Cortex of kidney (tissue), 1 donor: ENCODE results near the gene CCT3.
"Not testable (repeated sequence)": the region's sequence is repeated elsewhere in the genome, so short reads cannot be mapped to it uniquely, and the experiment has no call there.

Experiments used
- DNase-seq: peaks from one replicate; lab custom pipeline; 2025; lab: John Stamatoyannopoulos, UW

CCT3 gene

DNA sequence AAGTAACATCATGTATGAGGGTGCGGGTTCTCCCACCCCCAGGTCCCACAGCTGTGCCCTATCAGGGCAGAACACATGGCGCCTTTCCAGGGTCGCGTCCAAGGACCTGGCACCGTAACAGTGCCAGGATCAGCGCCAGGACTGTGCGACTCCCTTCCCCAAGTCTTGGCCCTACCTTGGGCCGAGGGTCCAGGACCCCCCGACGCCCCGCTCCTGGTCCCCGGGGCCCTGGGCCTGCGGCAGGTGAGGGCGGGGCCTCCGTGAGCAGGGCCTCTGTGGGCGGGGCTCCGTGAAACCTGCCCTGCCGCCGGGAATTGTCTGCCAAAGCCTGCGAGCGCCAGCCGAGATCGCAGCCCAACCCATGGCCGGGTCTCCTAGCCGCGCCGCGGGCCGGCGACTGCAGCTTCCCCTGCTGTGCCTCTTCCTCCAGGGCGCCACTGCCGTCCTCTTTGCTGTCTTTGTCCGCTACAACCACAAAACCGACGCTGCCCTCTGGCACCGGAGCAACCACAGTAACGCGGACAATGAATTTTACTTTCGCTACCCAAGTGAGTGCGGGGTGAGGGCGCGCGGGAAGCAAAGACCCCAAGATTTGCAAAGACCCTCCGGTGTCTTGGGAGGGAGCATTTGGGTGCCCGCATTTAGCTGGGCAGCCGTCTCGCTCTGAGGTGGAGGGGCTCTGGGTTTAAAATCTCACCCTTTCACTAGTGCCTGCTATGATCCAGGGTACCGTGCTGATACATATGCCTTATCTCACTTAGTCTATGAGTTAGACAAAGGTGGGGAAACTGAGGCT, 31.0 kb upstream of the CCT3 start, which contains the start of gene RHBG:
RHBG (plus strand) TSS at position 323 of the 796 bp plus-strand sequence; CDS start at position 362, 39 bp downstream.
- DNase-seq, result no peak

DNA sequence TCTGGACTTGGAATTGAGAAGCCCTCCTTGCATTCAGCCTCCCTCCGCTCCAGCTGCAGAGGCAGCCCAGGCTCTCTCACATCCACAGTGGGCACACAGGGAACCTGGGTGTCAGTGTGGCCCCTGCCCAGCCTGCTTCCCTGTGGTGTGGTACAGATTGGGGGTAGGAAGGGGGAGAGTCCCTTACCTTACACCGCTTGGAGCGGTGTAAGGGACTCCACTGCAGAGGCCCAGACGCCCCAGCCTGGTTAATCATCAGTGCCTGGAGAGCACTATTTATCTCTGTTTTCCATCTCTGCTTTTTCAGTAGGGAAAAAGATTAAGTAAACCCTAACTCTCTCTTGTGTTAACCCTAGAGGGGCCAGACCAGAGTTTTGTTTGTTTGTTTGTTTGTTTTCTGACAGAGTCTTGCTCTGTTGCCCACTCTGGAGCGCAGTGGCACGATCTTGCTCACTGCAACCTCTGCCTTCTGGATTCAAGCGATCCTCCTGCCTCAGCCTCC, 30.1 kb upstream of the CCT3 start:
- DNase-seq, result no peak

DNA sequence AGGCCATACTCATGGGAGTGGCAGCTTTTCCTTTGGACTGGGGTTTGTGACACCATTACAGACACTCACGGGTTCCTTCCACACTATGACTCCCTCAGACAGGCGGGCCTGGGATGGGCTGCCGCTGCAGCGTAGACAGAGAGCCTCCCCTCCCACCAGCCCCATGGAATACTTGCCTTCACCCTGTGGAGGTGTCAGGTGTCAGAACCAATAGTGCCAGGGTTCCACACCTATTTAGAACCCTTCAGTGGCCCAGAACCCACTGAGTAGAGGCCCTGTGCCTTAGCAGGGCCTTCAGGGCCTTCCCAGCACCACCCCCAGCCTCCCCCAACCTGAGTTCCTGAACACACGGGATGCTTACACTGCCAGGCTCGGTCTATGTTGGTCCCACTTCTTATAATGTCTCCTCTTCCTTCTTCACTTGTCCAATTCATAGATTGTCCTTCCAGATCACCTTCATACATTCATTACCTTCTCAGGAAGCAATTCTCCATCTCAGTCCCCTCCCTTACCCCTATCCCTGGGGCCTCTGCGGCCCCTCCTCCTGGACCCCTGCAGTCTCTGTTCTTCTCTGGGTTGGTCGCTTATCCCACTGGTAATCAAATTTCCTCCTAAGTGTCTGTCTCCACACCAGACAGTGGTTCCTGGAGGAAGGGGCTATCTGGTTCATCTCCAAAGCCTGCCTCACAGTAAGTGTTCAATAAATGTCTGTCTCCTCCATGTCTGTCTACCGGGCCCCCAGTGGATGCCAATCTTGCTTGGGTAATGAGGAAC, 29.5 kb upstream of the CCT3 start:
- no peak for DNase-seq

DNA sequence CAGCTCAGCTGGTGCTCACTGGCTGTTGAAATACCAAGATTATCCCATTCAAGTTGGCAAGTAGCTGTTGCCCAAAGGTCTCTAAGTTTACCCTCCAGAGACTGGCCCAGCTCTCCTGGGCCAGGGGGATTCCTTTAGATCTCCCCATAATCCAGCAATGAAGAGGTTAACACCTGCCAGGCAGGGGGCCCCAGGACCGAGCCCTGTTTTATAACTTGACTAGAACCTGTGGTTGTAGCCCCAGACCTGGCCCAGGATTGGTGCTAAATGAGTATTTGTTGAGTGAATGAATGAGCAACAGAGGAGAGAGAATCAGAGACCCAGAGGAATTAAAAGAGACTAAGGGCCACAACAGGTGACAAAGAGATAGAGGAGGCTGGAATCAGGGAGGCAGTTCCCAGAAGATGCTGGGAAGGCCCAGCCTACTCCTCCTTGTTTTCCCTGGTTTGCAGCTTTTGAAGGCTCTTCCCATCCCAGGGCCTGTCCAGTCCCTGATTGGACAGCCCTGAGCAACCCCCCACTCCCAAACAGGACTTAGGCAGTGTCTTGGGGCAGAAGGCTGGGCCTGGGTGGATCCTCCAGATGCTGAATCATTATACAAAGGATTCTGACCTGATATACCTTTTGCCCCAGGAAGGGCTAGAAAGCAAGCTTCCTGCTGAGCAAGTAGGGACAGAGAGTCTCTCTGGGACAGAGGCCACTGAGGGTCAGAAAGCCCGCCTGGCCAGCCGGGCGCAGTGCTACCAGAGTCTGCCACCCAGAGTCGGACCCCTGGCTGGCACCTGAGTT, 28.5 kb upstream of the CCT3 start:
- no peak for DNase-seq

DNA sequence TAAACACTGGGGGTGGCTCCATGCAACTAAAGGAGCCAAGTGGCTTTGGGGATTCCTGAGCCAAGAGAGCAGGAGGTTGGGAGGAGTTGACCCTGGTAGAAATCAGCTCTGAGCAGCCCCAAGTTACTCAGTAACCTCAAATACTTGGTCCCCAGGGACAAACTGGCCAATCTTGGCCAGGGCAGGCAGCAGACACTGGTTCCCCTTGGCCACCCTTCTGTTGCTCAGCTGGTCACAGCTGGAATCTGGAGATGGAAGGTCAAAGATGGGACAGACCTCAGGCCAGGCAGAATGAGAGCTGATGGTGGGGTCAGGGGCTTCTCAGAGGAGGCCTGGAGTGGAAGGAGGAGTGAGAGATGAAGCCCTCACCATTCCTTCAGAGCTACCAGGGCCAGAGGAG, 27.7 kb upstream of the CCT3 start:
- DNase-seq, result no peak

DNA sequence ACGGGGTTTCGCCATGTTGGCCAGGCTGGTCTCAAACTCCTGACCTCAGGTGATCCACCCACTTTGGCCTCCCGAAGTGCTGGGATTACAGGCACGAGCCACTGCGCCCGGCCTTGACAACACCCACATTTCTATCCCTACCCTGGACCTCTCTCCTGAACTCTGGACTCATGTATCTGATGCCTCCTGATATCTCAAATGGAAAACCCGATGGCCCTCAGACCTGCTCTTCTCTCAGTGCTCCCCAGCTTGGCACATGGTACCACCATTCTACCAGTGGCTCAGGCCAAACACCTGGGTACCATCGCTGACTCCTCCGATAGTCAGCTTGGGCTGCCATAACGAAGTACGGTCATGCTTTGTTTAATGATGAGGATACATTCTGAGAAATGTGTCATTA, 22.4 kb upstream of the CCT3 start:
- no peak for DNase-seq

DNA sequence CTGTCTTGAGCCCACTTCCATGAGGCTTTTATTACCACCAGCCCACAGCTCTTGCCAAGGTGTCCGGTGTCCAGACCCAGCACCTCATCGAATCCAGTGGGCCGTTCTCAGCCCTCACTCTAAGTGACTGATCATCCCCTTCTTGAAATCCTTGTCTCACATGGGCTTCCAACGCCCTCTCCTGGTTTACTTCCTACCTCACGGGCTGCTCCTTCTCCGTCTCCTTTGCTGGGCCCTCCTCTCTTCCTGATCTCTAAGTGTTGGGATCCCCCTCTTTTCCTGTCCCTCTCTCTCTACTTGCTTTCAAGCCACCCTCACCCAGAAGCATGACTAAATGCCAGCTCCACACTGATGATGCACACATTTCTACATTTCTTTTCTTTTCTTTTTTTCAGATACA, 21.9 kb upstream of the CCT3 start:
- no peak for DNase-seq

DNA sequence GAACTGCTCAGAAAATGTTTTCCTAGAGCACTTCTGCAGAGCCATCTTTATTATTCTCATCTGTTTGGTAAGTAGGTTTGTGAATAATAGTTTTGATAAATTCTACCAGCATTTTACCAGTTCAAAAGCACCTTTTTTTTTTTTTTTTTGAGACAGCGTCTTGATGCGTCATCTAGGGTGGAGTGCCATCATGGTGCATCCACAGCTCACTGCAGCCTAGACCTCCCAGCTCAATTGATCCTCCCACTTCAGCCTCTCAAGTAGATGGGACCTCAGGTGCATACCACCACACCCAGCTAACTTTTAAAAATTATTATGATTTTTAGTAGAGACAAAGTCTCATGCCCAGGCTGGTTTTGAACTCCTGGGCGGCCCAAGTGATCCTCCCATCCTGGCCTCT, 21.2 kb upstream of the CCT3 start:
- DNase-seq, result no peak

DNA sequence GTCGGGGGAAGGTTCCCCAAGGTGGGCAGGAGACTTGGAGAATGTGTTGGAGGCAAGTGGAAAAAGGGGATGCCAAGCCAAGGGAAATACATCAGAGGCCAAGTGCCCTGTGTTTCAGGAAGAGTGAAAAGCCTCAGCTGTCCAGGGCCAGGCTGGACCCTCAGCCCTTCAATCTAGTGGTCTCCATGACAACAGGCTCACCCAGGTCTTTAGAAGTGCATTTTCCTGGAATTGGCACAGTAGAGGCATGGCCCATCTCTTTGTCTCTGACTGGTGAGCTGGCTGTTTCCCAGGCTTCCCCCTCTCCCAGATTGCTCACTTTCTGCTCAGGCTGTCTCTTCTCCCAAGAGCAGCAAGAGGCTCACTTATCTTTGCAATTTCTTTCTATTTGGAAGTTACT, 20.5 kb upstream of the CCT3 start:
- no peak for DNase-seq

DNA sequence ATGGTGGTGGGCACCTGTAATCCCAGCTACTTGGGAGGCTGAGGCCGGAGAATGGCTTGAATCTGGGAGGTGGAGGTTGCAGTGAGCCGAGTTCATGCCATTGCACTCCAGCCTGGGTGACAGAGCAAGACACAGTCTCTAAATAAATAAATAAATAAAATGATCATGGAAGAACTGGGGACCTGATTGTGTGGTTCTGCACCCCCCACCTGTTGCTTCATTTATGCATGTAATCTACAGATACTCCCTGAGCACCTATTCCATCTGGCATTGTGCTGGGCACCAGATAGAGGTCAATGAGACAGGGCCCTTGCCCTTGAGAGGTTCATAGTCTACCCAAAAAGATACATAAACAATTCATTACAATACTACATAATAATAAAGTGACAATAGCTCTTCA, 19.9 kb upstream of the CCT3 start:
- no peak for DNase-seq

DNA sequence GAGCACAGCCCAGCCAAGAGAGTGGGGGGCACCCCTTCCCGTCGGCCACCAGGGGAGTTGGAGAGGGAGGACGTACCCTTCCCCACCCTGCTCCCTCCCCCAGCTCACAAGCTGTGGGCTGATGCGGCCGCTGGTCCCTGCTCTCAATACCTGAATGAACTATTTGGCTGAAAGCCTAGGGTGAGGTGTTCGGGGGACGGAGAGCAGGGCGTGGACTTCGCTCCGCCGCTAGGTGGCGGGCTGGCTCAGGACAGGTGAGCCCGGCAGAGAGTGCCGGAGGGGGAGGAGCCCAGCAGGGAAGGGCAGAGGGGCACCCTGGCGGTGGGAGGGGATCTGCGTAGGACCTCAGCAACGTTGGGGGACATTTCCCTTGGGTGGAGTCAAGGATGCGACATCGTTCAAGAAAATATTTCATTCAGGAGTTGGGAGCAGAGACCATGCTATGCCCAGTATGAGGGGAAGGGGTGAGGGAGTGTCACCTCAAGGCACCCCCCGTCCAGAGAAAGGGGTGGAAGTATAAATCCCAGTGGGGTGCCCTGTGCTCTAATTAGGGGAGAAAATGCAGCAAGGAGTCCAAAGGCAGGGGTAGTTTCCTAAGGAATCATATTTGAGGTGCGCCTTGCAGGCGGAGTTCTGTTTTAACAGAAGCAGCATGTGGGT, 18.9 kb upstream of the CCT3 start:
- no peak for DNase-seq

DNA sequence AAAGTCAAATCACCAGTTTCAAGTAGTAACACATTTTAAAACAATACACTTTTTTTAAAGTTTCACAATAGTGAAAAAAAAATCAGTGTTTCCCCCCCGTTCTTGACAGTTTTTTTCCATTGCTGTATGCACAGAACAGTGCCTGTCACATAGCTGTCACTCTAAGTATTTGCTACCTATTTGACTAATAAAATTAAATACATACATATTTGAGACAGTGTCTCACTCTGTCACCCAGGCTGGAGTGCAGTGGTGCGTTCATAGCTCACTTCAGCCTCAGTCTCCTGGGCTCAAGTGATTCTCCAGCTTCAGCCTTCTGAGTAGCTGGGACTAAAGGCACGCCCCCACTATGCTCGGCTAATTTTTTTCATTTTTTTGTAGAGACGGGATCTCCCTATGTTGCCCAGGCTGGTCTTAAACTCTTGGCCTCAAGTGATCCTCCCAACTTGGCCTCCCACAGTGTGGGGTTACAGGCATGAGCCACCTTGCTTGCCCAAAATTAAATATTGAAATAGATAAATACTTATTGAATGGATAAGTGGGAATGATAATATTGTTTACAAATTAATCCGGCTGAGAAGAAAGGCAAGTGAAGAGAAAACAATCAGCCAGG, 18.3 kb upstream of the CCT3 start:
- DNase-seq, result no peak

DNA sequence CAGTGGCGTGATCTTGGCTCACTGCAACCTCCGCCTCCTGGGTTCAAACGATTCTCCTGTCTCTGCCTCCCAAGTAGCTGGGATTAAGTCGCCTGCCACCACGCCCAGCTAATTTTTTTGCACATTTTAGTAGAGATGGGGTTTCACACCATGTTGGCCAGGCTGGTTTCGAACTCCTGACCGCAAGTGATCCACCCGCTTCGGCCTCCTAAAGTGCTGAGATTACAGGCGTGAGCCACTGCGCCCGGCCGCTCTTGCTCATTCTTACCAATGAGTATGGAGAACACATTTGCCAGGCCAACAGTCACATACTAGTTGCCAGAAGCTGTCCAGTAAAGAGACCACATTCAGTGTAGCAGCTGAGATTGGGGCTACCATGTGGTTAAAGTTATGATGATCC, 14.4 kb upstream of the CCT3 start:
- DNase-seq, result not testable (repeated sequence)

DNA sequence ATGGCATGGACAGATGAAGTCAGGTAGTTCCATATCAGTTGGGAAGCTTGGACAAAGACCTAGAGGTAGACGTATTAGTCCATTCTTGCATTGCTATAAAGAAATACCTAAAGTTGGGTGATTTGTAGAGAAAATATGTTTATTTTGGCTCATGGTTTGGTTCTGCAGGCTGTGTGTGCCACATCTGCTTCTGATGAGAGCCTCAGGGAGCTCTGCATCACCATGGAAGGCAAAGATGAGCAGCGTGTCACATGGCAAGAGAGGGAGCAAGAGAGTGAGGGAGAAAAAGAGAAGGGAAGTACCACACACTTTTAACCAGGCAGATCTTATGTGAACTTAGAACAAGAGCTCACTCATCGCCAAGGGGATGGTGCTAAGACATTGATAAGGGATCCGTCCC, 9.2 kb upstream of the CCT3 start:
- no peak for DNase-seq

DNA sequence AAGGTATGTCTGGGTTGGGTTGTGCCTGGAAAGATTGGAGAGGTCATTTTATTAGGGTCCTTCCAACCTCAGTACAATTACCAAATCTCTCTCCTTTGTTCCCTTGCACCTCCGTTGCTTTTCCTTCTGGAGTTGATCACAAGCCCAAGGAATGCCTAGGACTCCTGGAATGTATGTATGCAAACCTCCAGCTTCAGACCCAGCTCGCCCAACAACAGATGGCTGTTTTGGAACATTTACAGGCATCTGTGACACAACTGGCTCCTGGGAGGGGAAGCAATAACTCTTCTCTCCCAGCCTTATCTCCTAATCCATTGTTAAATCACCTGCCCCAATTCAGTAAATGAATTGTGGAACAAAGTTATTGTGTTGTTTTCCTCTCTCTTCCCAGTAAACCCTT, 8.5 kb upstream of the CCT3 start:
- DNase-seq, result no peak

DNA sequence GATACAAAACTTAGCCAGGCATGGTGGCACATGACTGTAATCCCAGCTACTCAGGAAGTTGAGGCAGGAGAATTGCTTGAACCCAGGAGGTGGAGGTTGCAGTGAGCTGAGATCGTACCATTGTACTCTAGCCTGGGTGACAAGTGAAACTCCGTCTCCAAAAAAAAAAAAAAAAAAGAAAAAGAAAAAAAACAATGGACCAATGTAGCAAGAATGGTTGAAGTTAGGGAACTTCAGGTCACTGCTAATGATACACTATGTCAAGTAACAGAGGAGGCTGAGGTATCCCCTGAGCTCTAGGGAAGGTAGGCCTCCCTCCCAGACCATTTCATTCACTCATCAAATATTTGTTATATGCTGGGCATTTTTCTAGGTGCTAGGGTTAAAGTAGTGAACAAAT, 7.9 kb upstream of the CCT3 start:
- not testable (repeated sequence) for DNase-seq

DNA sequence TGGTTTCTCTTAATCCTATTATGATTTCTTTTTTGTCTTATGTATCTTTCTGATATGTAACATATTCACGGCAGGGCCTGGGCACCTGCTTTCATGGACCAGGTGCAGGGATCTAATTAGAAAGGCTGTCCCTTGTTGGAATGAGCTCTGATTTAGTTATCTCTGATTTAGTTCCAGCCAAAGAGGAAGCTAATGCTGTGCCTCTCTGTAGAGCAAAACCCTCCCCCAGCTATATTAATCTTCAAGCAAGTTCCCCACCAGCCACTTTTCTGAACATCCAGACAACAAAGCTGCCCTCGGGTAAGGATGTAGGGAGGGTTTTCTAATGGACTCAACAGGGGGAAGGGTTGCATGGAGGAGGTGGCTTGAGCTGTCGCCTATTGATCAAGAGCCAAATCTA, 6.3 kb upstream of the CCT3 start:
- DNase-seq, result no peak

DNA sequence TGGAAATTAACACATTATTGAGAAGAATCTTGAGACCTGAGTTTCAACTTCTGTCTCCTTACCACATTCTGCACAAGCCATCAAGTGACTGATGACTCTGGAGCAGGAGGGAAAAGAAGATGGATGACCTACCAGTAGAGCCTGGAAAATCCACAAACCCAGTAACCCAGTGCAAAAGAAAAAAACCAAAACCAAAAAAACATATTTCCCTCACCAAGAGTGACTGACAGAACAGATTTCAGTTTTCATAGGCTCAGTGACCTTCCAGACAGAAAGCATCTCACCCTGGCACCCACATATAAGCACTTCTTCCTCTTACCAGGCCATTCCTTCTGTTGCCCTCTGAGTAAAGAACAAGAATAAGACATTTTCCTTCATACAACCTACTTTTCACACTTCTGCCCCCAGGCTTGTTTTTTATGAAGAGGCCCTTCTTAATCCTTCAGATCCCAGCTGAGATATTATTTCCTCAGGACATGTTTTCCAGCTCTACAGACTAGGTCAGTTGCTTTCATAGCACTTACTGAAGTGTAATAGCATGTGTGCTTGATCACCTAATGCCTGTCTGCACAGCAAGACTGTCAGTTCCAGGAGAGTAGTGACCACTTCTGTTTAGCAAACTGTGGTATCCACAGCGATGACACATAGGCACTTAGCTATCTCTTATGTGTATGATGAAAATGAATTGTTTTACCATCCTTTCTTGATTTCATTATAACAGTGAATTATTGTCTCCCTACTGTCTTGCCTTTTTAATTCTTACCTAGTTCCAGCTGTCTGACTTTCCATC, 4.3 kb upstream of the CCT3 start:
- no peak for DNase-seq

DNA sequence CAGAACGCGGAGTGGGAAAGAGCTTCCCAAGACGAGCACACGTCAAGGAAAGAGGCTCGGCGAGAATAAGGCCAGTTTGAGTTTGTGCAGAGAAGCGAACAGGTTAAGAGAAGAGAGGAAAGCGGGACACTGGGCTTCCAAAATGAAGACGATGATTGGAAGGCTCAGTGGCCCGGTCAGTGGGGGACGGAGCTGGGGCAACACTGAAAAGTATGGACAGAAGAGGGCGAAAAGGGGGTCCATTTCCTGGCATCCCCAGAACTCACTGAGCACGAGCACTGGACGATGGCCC, 258 bp downstream of the CCT3 start:
- no peak for DNase-seq

DNA sequence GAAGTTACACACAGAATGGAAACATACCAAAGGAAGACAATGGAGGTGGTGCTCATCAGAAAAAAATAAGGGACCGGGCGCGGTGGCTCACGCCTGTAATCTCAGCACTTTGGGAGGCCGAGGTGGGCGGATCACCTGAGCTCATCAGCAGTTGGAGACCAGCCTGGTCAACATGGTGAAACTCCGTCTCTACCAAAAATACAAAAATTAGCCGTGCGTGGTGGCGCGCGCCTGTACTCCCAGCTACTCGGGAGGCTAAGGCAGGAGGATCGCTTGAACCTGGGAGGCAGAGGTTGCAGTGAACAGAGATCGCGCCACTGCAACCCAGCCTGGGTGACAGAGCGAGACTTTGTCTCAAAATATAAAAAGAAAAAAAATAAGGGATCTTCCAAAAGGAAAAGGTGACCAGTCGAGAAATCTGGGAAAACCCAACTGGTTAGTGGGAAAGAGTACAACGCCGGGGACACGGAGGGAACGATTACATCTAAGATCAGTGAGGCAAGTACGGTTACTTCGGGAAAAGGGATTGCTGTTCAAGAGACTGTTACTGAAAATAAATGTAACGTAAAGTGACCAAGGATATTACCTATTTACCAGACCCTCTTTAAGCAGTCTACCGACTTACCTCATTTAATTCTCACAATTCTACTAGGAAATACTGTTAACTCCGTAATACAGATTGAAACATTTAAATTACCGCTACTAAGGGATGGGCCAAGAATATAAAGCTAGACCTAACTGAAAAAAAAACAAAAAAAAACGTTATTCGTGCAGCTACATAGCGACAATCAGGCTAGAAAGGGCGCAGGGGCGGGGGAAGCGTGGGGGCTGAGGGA, 822 bp downstream of the CCT3 start:
- no peak for DNase-seq
